GM23338 (cell line): Measurements from ENCODE around the gene SDC3. TPM values are rescaled to one million over a fixed set of nuclear protein-coding genes. Genes with fewer than 3 reads are reported as not detected.

Experiments
- ATAC-seq: fragments of 200-7000 bp; cut with Tn5 transposase; 3 replicates; pipeline ENCODE4 v1.9.1; 2020
- DNase-seq: peaks from one replicate; pipeline ENCODE4 v3.0.0-alpha.2; 2015; ENCODE audit warnings: low spot score
- H2AFZ ChIP-seq: fragments of 200-600 bp; sonication (generic); 2 replicates; pipeline ENCODE4 v1.8.0; 2016; ENCODE audit warnings: antibody characterized with exemption, mild to moderate bottlenecking, moderate library complexity
- H3F3A ChIP-seq: fragments of 200-600 bp; sonication (generic); replicated peaks from 2 replicates; pipeline ENCODE4 v1.8.0; 2017; ENCODE audit warnings: antibody characterized with exemption, mixed run types, low read depth
- H3K27ac ChIP-seq: fragments of 200-600 bp; sonication (generic); 2 replicates; pipeline ENCODE4 v1.6.1; 2016; ENCODE audit warnings: low read depth
- H3K27me3 ChIP-seq: fragments of 200-600 bp; sonication (generic); 2 replicates; pipeline ENCODE4 v1.8.0; 2016; ENCODE audit warnings: mild to moderate bottlenecking, mixed run types, moderate library complexity; ENCODE audit not compliant: insufficient read depth
- H3K36me3 ChIP-seq: fragments of 200-600 bp; sonication (generic); 2 replicates; pipeline ENCODE4 v1.8.0; 2016; ENCODE audit warnings: mild to moderate bottlenecking; ENCODE audit not compliant: insufficient read depth
- H3K4me1 ChIP-seq: fragments of 200-600 bp; sonication (generic); 2 replicates; pipeline ENCODE4 v1.8.0; 2016; ENCODE audit warnings: mild to moderate bottlenecking, moderate library complexity; ENCODE audit not compliant: insufficient read depth
- H3K4me2 ChIP-seq: fragments of 200-600 bp; sonication (generic); 2 replicates; pipeline ENCODE4 v1.7.1; 2017; ENCODE audit warnings: mixed run types
- H3K4me3 ChIP-seq: fragments of 200-600 bp; sonication (generic); 2 replicates; pipeline ENCODE4 v1.6.1; 2016; ENCODE audit warnings: mixed run types
- H3K79me2 ChIP-seq: fragments of 200-600 bp; sonication (generic); replicated peaks from 2 replicates; pipeline ENCODE4 v1.8.0; 2017; ENCODE audit warnings: mild to moderate bottlenecking; ENCODE audit not compliant: insufficient read depth
- H3K9me2 ChIP-seq: fragments of 200-600 bp; sonication (generic); 2 replicates; pipeline ENCODE4 v1.8.0; 2017; ENCODE audit not compliant: insufficient read depth
- H4K20me1 ChIP-seq: fragments of 200-600 bp; sonication (generic); replicated peaks from 2 replicates; pipeline ENCODE4 v1.8.0; 2017; ENCODE audit warnings: mild to moderate bottlenecking; ENCODE audit not compliant: insufficient read depth
- H3K27ac Mint-ChIP-seq: 2 replicates; pipeline ENCODE4 v1.8.0; 2020; ENCODE audit warnings: inconsistent platforms, mild to moderate bottlenecking, moderate library complexity, mixed read lengths
- H3K27me3 Mint-ChIP-seq: 3 replicates; pipeline ENCODE4 v1.8.0; 2022; ENCODE audit warnings: low read depth, mild to moderate bottlenecking, moderate library complexity, mixed read lengths, inconsistent platforms; ENCODE audit not compliant: insufficient read depth, poor library complexity
- H3K36me3 Mint-ChIP-seq: 3 replicates; pipeline ENCODE4 v1.8.0; 2021; ENCODE audit warnings: low read depth, mild to moderate bottlenecking, inconsistent platforms, moderate library complexity, mixed read lengths
- H3K4me1 Mint-ChIP-seq: 3 replicates; pipeline ENCODE4 v1.8.0; 2020; ENCODE audit warnings: mild to moderate bottlenecking, inconsistent platforms, mixed read lengths
- H3K4me3 Mint-ChIP-seq: 3 replicates; pipeline ENCODE4 v1.8.0; 2021; ENCODE audit warnings: moderate library complexity, mild to moderate bottlenecking, inconsistent platforms, mixed read lengths
- H3K9me3 Mint-ChIP-seq: 3 replicates; pipeline ENCODE4 v1.8.0; 2020; ENCODE audit warnings: moderate library complexity, mild to moderate bottlenecking, inconsistent platforms, mixed read lengths
- CREB1 ChIP-seq: fragments of 250-450 bp; sonication (Bioruptor Pico); IDR thresholded peaks from 2 replicates; pipeline ENCODE4 v1.5.0; 2020; ENCODE audit warnings: low read depth, mild to moderate bottlenecking, moderate library complexity
- CTCF ChIP-seq, 2 experiments: fragments of 200-600 bp in 1 of 2; sonication (generic) in 1 of 2; conservative IDR thresholded peaks; 2 replicates each; pipeline versions ENCODE4 v1.5.1 to v1.6.1; 2016 to 2017; ENCODE audit warnings: antibody characterized with exemption in 2 of 2, low read depth in 2 of 2, mild to moderate bottlenecking in 2 of 2, moderate library complexity in 1 of 2
- EZH2 ChIP-seq: fragments of 200-600 bp; sonication (generic); IDR thresholded peaks from one replicate; pipeline ENCODE4 v1.8.0; 2017; ENCODE audit warnings: antibody characterized with exemption, mild to moderate bottlenecking, low read depth; ENCODE audit not compliant: unreplicated experiment
- JUNB ChIP-seq: IDR thresholded peaks from one replicate; pipeline ENCODE4 v1.6.1; 2016; ENCODE audit warnings: antibody characterized with exemption; ENCODE audit not compliant: unreplicated experiment
- POLR2AphosphoS5 ChIP-seq: IDR thresholded peaks from 2 replicates; pipeline ENCODE4 v1.6.1; 2016; ENCODE audit warnings: antibody characterized with exemption, low read depth
- ZNF114 ChIP-seq: fragments of 250-450 bp; sonication (Bioruptor Pico); IDR thresholded peaks from 2 replicates; pipeline ENCODE4 v1.5.0; 2020; ENCODE audit warnings: mild to moderate bottlenecking, moderate library complexity
- ZNF462 ChIP-seq: fragments of 250-450 bp; sonication (Bioruptor Pico); IDR thresholded peaks from 2 replicates; pipeline ENCODE4 v1.5.0; 2020; ENCODE audit warnings: mild to moderate bottlenecking, moderate library complexity
- polyA plus RNA-seq: library from polyadenylated mRNA; unstranded; fragments of >200 nt; fragmentation: Nextera tagmentation; extraction: Ambion mirVana; gene quantifications from 2 replicates; pipeline ENCODE4 v1.2.1, GENCODE V29; 2016
- total RNA-seq: library from RNA; depleted of rRNA; stranded (reverse); fragments of >200 nt; shearing (Covaris generic); gene quantifications from 2 replicates; pipeline ENCODE4 v1.2.3, GENCODE V29; 2014

Gene SDC3
- total and polyA plus RNA-seq, 2 experiments from 2014 or later = 5.2 to 29.7 TPM

- Histone ChIP-seq H3K27me3 (peaks cover 18% of the 10 kb centered on the region), H3K27ac (no peak overlapping the region), H3K4me2 (peak overlapping the region; percentile 68), H3K4me3 (no peak overlapping the region), H4K20me1 (no peaks in the 10 kb centered on the region), H3K9me2 (no peaks in the 10 kb centered on the region), H3K79me2 (no peaks in the 10 kb centered on the region), H2AFZ (no peak overlapping the region), H3K4me1 (peaks cover 15% of the 10 kb centered on the region), H3F3A (peaks cover 7% of the 10 kb centered on the region; the same call in 1 of the 2 replicates), H3K36me3 (no peaks in the 10 kb centered on the region)
- Mint-ChIP-seq H3K4me1 (peaks cover 30% of the 10 kb centered on the region), H3K4me3 (no peak overlapping the region), H3K27ac (no peak overlapping the region), H3K9me3 (no peaks in the 10 kb centered on the region; the same call in 1 of the 3 replicates), H3K27me3 (peaks cover 26% of the 10 kb centered on the region), H3K36me3 (no peaks in the 10 kb centered on the region; the same call in 2 of the 3 replicates)
- ATAC-seq (peak; percentile 73), DNase-seq (peak; percentile 96)
- TF ChIP-seq CTCF (conservative IDR thresholded peaks at IDR 0.05; ENCODE audit: low read depth in 2 of 2) (peak; percentile 79 to 94), JUNB (no peak)
These were observed 2.7 kb upstream of the SDC3 start for GRCh38 chr1:30911059-30911954.

GRCh38 chr1:30909365-30910068 lies 959 bp upstream of the SDC3 start:
- ATAC-seq (peak; percentile 30), DNase-seq (peak; percentile 75)
- Mint-ChIP-seq H3K9me3 (no peaks in the 10 kb centered on the region; the same call in 2 of the 3 replicates), H3K36me3 (no peaks in the 10 kb centered on the region; the same call in 2 of the 3 replicates), H3K27me3 (peaks cover 29% of the 10 kb centered on the region), H3K4me1 (peaks cover 44% of the 10 kb centered on the region), H3K27ac (no peak overlapping the region), H3K4me3 (peak overlapping the region; percentile 83)
- Histone ChIP-seq H3K36me3 (no peaks in the 10 kb centered on the region), H4K20me1 (peaks cover 4% of the 10 kb centered on the region; the same call in 1 of the 2 replicates), H3K9me2 (no peaks in the 10 kb centered on the region), H3K4me3 (peak overlapping the region; percentile 59), H2AFZ (peak overlapping the region; percentile 92), H3K4me2 (peak overlapping the region; percentile 77), H3K27me3 (peaks cover 18% of the 10 kb centered on the region), H3K4me1 (peaks cover 23% of the 10 kb centered on the region), H3K27ac (no peak overlapping the region), H3K79me2 (no peaks in the 10 kb centered on the region; the same call in 1 of the 2 replicates), H3F3A (peaks cover 7% of the 10 kb centered on the region; the same call in 1 of the 2 replicates)
- TF ChIP-seq ZNF462 (no peak), JUNB (no peak), CTCF (conservative IDR thresholded peaks at IDR 0.05; ENCODE audit: low read depth in 2 of 2) (no peak), ZNF114 (CRISPR knock-in tag) (no peak), CREB1 (CRISPR knock-in tag) (no peak), POLR2AphosphoS5 (no peak), EZH2 (no peak)
